ENCODE measurements around the gene ANKRD52.
A peak's percentile ranks its signal among the peaks of the same experiment; 100 is the strongest.

ANKRD52 gene

DNA sequence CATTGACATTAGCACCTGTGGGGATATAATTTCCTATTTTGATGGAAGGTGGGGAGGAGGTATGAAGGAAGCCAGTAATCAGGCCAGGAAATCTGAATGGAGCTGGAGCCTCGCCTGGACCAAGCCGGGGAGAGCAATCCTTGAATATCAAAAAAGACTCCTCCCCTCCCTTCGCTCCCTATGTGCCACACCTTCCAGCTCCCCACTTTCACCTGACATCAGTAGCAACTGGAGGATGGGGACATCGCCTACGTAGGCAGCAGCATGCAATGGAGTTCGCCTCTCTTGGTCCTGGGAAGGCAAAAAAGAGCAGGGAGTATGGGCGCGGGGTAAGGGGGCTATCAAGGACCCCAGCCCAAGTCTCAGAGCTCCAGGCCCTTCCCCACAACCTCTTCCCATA, 1.1 kb downstream of the ANKRD52 start:
- Histone ChIP-seq H3K79me2 (ENCODE audit: control insufficient read depth, low read length) (peaks cover 25% of the 10 kb centered on the region), H3K4me2 (ENCODE audit: low read length) (peak overlapping the region; percentile 100), H3K4me3 (ENCODE audit: low read length) (peak overlapping the region; percentile 100), H3K27ac (ENCODE audit: low read depth, low read length) (no peak overlapping the region), H3K27me3 (ENCODE audit: control insufficient read depth, low read length) (no peaks in the 10 kb centered on the region), H3K4me1 (ENCODE audit: control insufficient read depth, low read length) (peaks cover 20% of the 10 kb centered on the region), H3K9me2 (replicated peaks; ENCODE audit: control insufficient read depth, low read length) (no peaks in the 10 kb centered on the region), H3K9me3 (ENCODE audit: control insufficient read depth, insufficient read depth, low read length) (no peaks in the 10 kb centered on the region), H4K20me1 (ENCODE audit: control insufficient read depth, insufficient read depth, low read depth, low read length) (no peaks in the 10 kb centered on the region), H3F3A (ENCODE audit: control insufficient read depth, insufficient read depth) (peaks cover 3% of the 10 kb centered on the region), H3K36me3 (ENCODE audit: control insufficient read depth, low read length) (peaks cover 50% of the 10 kb centered on the region)
- TF ChIP-seq, protein P1, sequence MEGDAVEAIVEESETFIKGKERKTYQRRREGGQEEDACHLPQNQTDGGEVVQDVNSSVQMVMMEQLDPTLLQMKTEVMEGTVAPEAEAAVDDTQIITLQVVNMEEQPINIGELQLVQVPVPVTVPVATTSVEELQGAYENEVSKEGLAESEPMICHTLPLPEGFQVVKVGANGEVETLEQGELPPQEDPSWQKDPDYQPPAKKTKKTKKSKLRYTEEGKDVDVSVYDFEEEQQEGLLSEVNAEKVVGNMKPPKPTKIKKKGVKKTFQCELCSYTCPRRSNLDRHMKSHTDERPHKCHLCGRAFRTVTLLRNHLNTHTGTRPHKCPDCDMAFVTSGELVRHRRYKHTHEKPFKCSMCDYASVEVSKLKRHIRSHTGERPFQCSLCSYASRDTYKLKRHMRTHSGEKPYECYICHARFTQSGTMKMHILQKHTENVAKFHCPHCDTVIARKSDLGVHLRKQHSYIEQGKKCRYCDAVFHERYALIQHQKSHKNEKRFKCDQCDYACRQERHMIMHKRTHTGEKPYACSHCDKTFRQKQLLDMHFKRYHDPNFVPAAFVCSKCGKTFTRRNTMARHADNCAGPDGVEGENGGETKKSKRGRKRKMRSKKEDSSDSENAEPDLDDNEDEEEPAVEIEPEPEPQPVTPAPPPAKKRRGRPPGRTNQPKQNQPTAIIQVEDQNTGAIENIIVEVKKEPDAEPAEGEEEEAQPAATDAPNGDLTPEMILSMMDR (IDR thresholded peaks at IDR 0.05; ENCODE audit: low read depth, low read length, poor library complexity, severe bottlenecking), result no peak
- no peak for TF ChIP-seq EZH2phosphoT487 (IDR thresholded peaks at IDR 0.05; ENCODE audit: borderline replicate concordance, low read length)

GRCh38 chr12:56256326-56256960, 1.7 kb downstream of the ANKRD52 start:
- H3K27ac ChIP-seq (ENCODE audit: low read depth, low read length), result no peak overlapping the region
- TF ChIP-seq, protein P1 (IDR thresholded peaks at IDR 0.05; ENCODE audit: low read depth, low read length, poor library complexity, severe bottlenecking), result no peak
- no peak for TF ChIP-seq EZH2phosphoT487 (IDR thresholded peaks at IDR 0.05; ENCODE audit: borderline replicate concordance, low read length)
- no peaks in the 10 kb centered on the region for H3K9me2 ChIP-seq (replicated peaks; ENCODE audit: control insufficient read depth, low read length)
- no peaks in the 10 kb centered on the region for H4K20me1 ChIP-seq (ENCODE audit: control insufficient read depth, insufficient read depth, low read depth, low read length)
- peaks cover 20% of the 10 kb centered on the region for H3K4me1 ChIP-seq (ENCODE audit: control insufficient read depth, low read length)
- peaks cover 3% of the 10 kb centered on the region for H3F3A ChIP-seq (ENCODE audit: control insufficient read depth, insufficient read depth)
- H3K9me3 ChIP-seq (ENCODE audit: control insufficient read depth, insufficient read depth, low read length), result no peaks in the 10 kb centered on the region
- H3K79me2 ChIP-seq (ENCODE audit: control insufficient read depth, low read length), result peaks cover 25% of the 10 kb centered on the region
- H3K4me2 ChIP-seq (ENCODE audit: low read length), result peak overlapping the region; percentile 100
- peak overlapping the region; percentile 100; the same call in 1 of the 2 replicates for H3K4me3 ChIP-seq (ENCODE audit: low read length)
- H3K36me3 ChIP-seq (ENCODE audit: control insufficient read depth, low read length), result peaks cover 57% of the 10 kb centered on the region
- no peaks in the 10 kb centered on the region for H3K27me3 ChIP-seq (ENCODE audit: control insufficient read depth, low read length)

- TF ChIP-seq, protein P1 (IDR thresholded peaks at IDR 0.05; ENCODE audit: low read depth, low read length, poor library complexity, severe bottlenecking), result no peak
- TF ChIP-seq EZH2phosphoT487 (IDR thresholded peaks at IDR 0.05; ENCODE audit: borderline replicate concordance, low read length), result no peak
- Histone ChIP-seq H3K79me2 (ENCODE audit: control insufficient read depth, low read length) (peaks cover 25% of the 10 kb centered on the region), H3K27me3 (ENCODE audit: control insufficient read depth, low read length) (no peaks in the 10 kb centered on the region), H3K9me2 (replicated peaks; ENCODE audit: control insufficient read depth, low read length) (no peaks in the 10 kb centered on the region), H3K27ac (ENCODE audit: low read depth, low read length) (no peak overlapping the region), H3K9me3 (ENCODE audit: control insufficient read depth, insufficient read depth, low read length) (no peaks in the 10 kb centered on the region), H4K20me1 (ENCODE audit: control insufficient read depth, insufficient read depth, low read depth, low read length) (no peaks in the 10 kb centered on the region), H3K4me1 (ENCODE audit: control insufficient read depth, low read length) (peaks cover 20% of the 10 kb centered on the region), H3K4me2 (ENCODE audit: low read length) (no peak overlapping the region), H3K4me3 (ENCODE audit: low read length) (no peak overlapping the region), H3F3A (ENCODE audit: control insufficient read depth, insufficient read depth) (peaks cover 3% of the 10 kb centered on the region), H3K36me3 (ENCODE audit: control insufficient read depth, low read length) (peaks cover 57% of the 10 kb centered on the region)
Observed at GRCh38 chr12:56255671-56256070, 2.5 kb downstream of the ANKRD52 start.

All from DOHH2 (cell line).